ENCODE results near the gene MS4A6A.
A peak's percentile ranks its signal among the peaks of the same experiment; 100 is the strongest.
"Not testable (repeated sequence)": the region's sequence is repeated elsewhere in the genome, so short reads cannot be mapped to it uniquely, and the experiment has no call there.

The MS4A6A gene

GRCh38 chr11:60193687-60194433 lies 11.0 kb upstream of the MS4A6A start:
- Histone ChIP-seq H2AFZ (ENCODE audit: low read length) (no peak overlapping the region), H3K4me3 (ENCODE audit: low read length) (no peak overlapping the region), H3K79me2 (ENCODE audit: low read length) (no peaks in the 10 kb centered on the region), H3K4me2 (ENCODE audit: low read depth, low read length) (peak overlapping the region; percentile 6; the same call in 1 of the 2 replicates), H3K9me3 (replicated peaks; ENCODE audit: insufficient read depth, low read length) (no peaks in the 10 kb centered on the region), H3K9me2 (replicated peaks; ENCODE audit: insufficient read depth, low read length) (no peaks in the 10 kb centered on the region), H3K36me3 (replicated peaks; ENCODE audit: insufficient read depth, low read length) (no peaks in the 10 kb centered on the region), H3K27me3 (replicated peaks; ENCODE audit: insufficient read depth, low read length) (no peaks in the 10 kb centered on the region), H4K20me1 (ENCODE audit: insufficient read depth, low read length) (no peaks in the 10 kb centered on the region), H3K9ac (ENCODE audit: low read length) (no peak overlapping the region), H3F3A (ENCODE audit: insufficient read depth, low read length) (0 out of 2 replicates have a peak, but pooled peaks cover 10% of the 10 kb centered on the region), H3K27ac (ENCODE audit: low read length) (no peak overlapping the region), H3K4me1 (ENCODE audit: low read length) (peaks cover 17% of the 10 kb centered on the region)
- TF ChIP-seq EZH2phosphoT487 (IDR thresholded peaks at IDR 0.05; ENCODE audit: low read length) (no peak), CTCF (IDR thresholded peaks at IDR 0.05; ENCODE audit: low read length) (peak; percentile 97)
- peak; percentile 78 for DNase-seq

GRCh38 chr11:60192564-60192963 lies 9.7 kb upstream of the MS4A6A start:
- not testable (repeated sequence) for H3K4me2 ChIP-seq (ENCODE audit: low read depth, low read length); H2AFZ ChIP-seq (ENCODE audit: low read length); H4K20me1 ChIP-seq (ENCODE audit: insufficient read depth, low read length); H3K27me3 ChIP-seq (replicated peaks; ENCODE audit: insufficient read depth, low read length); H3K9me2 ChIP-seq (replicated peaks; ENCODE audit: insufficient read depth, low read length); H3K9me3 ChIP-seq (replicated peaks; ENCODE audit: insufficient read depth, low read length); H3K79me2 ChIP-seq (ENCODE audit: low read length); H3K9ac ChIP-seq (ENCODE audit: low read length); DNase-seq; H3K36me3 ChIP-seq (replicated peaks; ENCODE audit: insufficient read depth, low read length); H3K27ac ChIP-seq (ENCODE audit: low read length); H3F3A ChIP-seq (ENCODE audit: insufficient read depth, low read length); H3K4me3 ChIP-seq (ENCODE audit: low read length)
- peaks cover 17% of the 10 kb centered on the region for H3K4me1 ChIP-seq (ENCODE audit: low read length)

DNA sequence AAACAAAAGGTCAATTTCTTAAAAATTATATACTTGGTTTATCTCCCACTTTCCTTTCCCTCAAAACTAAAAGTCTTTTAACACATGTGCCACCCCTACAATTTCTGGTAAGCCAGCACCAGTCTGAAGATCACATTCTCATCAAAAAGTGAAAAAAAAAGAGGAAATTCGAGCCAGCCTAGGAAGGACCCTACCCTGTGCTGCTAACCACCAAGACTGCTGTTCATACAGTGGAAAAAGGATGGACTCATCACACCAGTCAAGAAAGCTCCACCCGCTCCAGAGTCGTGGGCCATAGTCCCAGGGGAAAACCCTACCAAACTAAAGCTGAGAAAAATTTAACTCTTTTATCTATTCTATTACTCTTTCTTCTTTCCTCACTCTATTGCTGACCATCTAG lies 5.6 kb upstream of the MS4A6A start:
- not testable (repeated sequence) for DNase-seq; H3K9me3 ChIP-seq (replicated peaks; ENCODE audit: insufficient read depth, low read length); H2AFZ ChIP-seq (ENCODE audit: low read length); H3K9me2 ChIP-seq (replicated peaks; ENCODE audit: insufficient read depth, low read length); H3K79me2 ChIP-seq (ENCODE audit: low read length); H4K20me1 ChIP-seq (ENCODE audit: insufficient read depth, low read length); H3K9ac ChIP-seq (ENCODE audit: low read length); H3K27me3 ChIP-seq (replicated peaks; ENCODE audit: insufficient read depth, low read length); H3F3A ChIP-seq (ENCODE audit: insufficient read depth, low read length); H3K4me1 ChIP-seq (ENCODE audit: low read length); H3K4me2 ChIP-seq (ENCODE audit: low read depth, low read length); H3K4me3 ChIP-seq (ENCODE audit: low read length); H3K27ac ChIP-seq (ENCODE audit: low read length); H3K36me3 ChIP-seq (replicated peaks; ENCODE audit: insufficient read depth, low read length)

DNA sequence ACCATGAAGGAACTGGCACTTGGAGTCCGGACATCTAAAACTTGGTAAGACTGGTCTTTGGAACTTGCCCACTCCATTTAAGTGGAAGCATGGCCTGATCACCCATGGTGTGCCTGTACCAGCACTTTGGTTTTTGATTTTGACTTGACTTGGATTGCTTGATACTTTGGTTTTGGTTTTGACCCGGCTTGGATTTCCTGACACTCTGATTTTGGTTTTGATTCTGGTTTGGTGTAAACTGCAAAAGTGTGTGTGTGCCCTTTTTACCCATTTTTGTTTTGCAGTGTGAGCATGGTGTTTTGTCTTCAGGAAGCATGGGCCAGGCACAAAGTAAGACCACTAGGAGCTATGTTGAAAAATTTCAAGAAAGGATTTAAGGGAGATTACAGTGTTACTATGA lies 3.2 kb upstream of the MS4A6A start:
- not testable (repeated sequence) for H2AFZ ChIP-seq (ENCODE audit: low read length); H3F3A ChIP-seq (ENCODE audit: insufficient read depth, low read length); DNase-seq; H3K79me2 ChIP-seq (ENCODE audit: low read length); H3K36me3 ChIP-seq (replicated peaks; ENCODE audit: insufficient read depth, low read length); H3K9me2 ChIP-seq (replicated peaks; ENCODE audit: insufficient read depth, low read length); H3K9ac ChIP-seq (ENCODE audit: low read length); H3K4me1 ChIP-seq (ENCODE audit: low read length); H3K4me2 ChIP-seq (ENCODE audit: low read depth, low read length); H3K4me3 ChIP-seq (ENCODE audit: low read length); H4K20me1 ChIP-seq (ENCODE audit: insufficient read depth, low read length); H3K9me3 ChIP-seq (replicated peaks; ENCODE audit: insufficient read depth, low read length); H3K27ac ChIP-seq (ENCODE audit: low read length); H3K27me3 ChIP-seq (replicated peaks; ENCODE audit: insufficient read depth, low read length)

DNA sequence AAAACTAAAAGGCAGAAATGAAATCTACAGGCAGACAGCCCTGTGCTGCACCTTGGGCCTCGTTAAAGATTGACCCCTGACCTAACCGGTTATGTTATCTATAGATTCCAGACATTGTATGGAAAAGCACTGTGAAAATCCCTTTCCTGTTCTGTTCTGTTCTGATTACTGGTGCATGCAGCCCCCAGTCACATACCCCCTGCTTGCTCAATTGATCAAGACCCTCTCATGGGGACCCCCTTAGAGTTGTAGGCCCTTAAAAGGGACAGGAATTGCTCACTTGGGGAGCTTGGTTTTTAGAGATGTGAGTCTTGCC lies 2.6 kb upstream of the MS4A6A start:
- H3K27ac ChIP-seq (ENCODE audit: low read length); H3K36me3 ChIP-seq (replicated peaks; ENCODE audit: insufficient read depth, low read length); H3K4me3 ChIP-seq (ENCODE audit: low read length); H3K9me3 ChIP-seq (replicated peaks; ENCODE audit: insufficient read depth, low read length); H3K4me2 ChIP-seq (ENCODE audit: low read depth, low read length); H3F3A ChIP-seq (ENCODE audit: insufficient read depth, low read length); H3K27me3 ChIP-seq (replicated peaks; ENCODE audit: insufficient read depth, low read length); H2AFZ ChIP-seq (ENCODE audit: low read length); H3K9ac ChIP-seq (ENCODE audit: low read length); H3K9me2 ChIP-seq (replicated peaks; ENCODE audit: insufficient read depth, low read length); H3K4me1 ChIP-seq (ENCODE audit: low read length); H4K20me1 ChIP-seq (ENCODE audit: insufficient read depth, low read length); DNase-seq; H3K79me2 ChIP-seq (ENCODE audit: low read length): not testable (repeated sequence)

Data from MM.1S (cell line).